ENCODE measurements around the gene CC2D1B.

GRCh38 chr1:52321061-52321460 lies 44.9 kb downstream of the CC2D1B start:
- TF ChIP-seq POLR2AphosphoS5 (IDR thresholded peaks at IDR 0.05; ENCODE audit: borderline replicate concordance, low read depth, low read length) (no peak), EZH2 (IDR thresholded peaks at IDR 0.05) (no peak)

Data from SK-N-MC (cell line).